IPS-18c (cell line): Measurements from ENCODE around the gene CLEC2D.
"Not testable (repeated sequence)": the region's sequence is repeated elsewhere in the genome, so short reads cannot be mapped to it uniquely, and the experiment has no call there.

Experiments
- H3K4me3 ChIP-seq: 2 replicates; pipeline ENCODE4 v1.7.0; 2013; ENCODE audit warnings: low read depth, mild to moderate bottlenecking, low read length, moderate library complexity; ENCODE audit not compliant: insufficient read depth
- H3K9me3 ChIP-seq: one replicate; pipeline ENCODE4 v1.6.1; 2013; ENCODE audit warnings: mild to moderate bottlenecking, low read length, moderate library complexity; ENCODE audit not compliant: control insufficient read depth, insufficient read depth

The CLEC2D gene

DNA sequence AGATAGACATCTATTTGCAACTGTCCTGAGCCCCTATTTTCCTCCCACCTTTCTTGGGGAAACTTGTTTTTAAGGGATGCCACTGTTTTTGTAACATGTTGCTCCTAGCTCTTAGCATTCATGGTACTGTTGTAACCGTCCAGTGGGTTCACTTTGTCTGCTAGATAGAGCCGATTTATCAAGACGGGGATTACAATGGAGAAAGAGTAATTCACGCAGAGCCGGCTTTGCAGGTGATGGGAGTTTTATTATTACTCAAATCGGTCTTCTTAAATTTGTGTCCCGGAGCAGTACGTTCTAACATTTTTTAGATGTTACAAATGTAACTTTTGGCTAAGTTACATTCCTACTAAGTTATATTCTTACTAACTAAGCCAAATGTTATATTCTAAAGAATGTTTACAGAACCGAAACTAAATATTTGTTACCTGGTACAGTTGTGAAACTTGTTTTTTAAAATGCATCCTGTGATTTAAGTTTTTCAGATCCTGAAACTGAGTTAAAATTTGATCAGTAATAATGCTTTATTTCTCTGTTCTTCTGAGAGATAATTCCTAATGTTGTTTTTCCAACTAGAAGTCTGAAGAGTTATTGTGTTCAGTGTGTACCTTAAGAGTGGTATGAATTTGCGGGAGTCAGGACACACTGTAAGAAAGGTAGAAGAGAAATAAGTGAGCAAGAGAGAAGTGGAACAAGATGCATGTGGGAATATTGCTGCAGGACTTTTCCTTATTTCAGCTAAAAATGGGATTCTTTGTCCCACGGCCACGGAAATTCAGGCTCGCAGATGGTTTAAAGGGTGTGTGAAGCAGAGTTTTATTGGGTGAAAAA lies 20.6 kb upstream of the CLEC2D start:
- Histone ChIP-seq H3K4me3 (peak overlapping the region; percentile 77), H3K9me3 (no peaks in the 10 kb centered on the region)

DNA sequence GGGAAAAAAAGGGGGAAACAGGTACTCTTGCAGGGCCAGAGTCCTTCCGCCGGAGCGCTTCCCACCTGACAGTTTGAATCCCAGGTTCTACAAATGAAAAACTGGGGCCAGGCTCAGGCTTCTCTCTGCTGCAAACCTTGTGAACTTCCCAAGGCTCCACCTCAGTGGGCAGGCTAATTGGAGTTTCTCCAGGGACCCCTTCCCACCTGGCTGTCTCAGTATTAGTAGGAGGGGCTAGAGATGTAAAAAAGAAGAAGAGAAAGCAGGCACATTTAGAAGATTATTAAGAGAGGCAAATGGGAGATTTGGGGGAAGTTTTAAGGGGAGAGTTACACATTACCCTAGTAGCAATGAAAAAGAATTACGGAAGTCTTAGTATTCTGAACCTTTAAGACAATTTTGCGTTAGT lies 20.0 kb upstream of the CLEC2D start:
- H3K9me3 ChIP-seq, result no peaks in the 10 kb centered on the region
- H3K4me3 ChIP-seq, result peak overlapping the region; percentile 77

DNA sequence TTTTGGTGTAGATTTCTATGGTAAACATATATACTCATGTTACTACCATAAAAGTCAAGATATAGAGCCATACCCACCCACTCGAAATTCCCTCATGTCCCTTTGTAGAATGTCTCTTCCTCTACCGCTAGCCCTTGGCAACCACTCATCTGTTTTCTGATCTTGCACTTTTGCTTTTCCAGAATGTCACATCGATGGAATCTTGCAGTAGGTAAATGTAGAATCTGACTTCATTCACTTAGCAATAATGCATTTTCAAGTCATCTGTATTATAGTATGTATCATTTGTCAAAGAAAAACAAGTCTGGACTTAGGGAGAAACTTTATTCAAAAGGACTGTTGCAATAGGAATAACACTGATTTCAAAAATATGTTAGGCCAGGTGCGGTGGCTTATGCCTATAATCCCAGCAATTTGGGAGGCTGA lies 19.3 kb upstream of the CLEC2D start:
- H3K4me3 ChIP-seq, result no peak overlapping the region

DNA sequence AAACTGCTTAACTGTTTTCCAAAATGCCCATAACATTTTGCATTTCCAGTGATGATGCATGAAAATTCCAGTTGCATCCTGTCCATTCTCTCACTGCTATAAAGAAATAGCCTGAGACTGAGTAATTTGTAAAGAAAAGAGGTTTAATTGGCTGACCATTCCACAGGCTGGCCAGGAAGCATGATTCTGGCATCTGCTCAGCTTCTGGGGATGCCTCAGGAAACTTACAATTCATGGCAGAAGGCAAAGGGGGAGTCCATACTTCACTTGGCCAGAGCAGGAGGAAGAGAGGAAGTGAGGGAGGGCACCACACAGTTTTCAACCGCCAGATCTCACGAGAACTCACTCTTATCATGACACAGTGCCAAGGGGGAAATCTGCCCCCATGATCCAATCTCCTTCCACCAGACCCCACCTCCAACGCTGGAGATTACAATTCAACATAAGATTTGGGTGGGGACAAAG lies 18.2 kb upstream of the CLEC2D start:
- no peaks in the 10 kb centered on the region for H3K9me3 ChIP-seq
- H3K4me3 ChIP-seq, result no peak overlapping the region

More for the DNA sequence above, 19.3 kb upstream of the CLEC2D start:
- no peaks in the 10 kb centered on the region for H3K9me3 ChIP-seq

DNA sequence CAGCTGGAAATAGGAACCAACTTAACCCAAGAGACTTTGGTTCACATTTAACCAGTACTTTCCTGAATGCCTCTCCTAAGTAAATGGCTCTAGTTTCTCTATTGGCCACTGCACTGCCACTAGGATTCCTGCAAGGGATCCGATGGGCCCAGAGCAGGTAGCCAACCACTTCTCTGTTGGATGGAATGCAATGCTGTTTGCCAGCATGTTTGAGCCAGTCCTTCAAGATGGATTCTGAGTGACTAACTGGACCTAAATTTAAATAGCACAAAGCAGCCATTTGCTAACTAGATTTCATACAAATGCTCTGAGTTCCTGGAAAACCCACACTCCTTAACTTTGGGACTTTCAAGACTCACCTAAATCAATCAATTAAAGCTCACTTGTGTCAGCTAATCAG lies 9.5 kb upstream of the CLEC2D start:
- no peak overlapping the region for H3K4me3 ChIP-seq
- H3K9me3 ChIP-seq, result no peaks in the 10 kb centered on the region

DNA sequence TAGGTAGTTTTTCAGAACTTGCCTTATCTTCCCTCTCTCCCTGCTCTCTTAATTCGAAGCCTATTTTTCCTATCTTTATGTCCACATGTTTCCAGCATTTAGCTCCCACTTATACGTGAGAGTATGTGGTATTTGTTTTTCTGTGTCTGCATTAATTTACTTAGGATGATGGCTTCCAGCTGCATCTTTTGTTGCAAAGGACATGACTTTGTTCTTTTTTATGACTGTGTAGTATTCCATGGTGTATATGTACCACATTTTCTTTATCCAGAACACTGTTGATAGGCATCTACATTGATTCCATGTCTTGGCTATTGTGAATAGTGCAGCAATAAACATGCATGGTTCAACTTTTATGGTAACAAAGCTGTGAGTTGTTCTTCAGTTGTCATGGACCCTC lies 7.8 kb upstream of the CLEC2D start:
- Histone ChIP-seq H3K9me3 (no peaks in the 10 kb centered on the region), H3K4me3 (no peak overlapping the region)

DNA sequence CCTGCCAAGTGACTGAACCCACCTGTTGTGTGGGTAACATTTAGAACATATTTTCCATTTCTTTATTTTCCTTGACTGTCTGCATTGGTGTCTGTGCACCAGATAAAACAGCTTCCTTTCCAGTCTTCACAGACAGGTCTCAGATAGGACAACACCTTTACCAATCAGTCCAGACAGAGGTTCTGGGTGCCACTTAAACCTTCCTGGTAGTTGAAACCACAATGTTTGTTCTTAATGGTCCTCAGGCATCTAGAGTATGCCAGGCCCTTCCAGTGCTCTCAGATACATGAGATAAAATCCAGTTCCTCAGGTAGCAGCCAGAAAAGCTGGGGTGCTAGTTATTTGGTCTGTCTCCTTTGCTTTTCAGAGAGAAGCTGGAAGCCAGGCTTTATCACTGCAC lies 7.0 kb upstream of the CLEC2D start:
- Histone ChIP-seq H3K9me3 (no peaks in the 10 kb centered on the region), H3K4me3 (no peak overlapping the region)

DNA sequence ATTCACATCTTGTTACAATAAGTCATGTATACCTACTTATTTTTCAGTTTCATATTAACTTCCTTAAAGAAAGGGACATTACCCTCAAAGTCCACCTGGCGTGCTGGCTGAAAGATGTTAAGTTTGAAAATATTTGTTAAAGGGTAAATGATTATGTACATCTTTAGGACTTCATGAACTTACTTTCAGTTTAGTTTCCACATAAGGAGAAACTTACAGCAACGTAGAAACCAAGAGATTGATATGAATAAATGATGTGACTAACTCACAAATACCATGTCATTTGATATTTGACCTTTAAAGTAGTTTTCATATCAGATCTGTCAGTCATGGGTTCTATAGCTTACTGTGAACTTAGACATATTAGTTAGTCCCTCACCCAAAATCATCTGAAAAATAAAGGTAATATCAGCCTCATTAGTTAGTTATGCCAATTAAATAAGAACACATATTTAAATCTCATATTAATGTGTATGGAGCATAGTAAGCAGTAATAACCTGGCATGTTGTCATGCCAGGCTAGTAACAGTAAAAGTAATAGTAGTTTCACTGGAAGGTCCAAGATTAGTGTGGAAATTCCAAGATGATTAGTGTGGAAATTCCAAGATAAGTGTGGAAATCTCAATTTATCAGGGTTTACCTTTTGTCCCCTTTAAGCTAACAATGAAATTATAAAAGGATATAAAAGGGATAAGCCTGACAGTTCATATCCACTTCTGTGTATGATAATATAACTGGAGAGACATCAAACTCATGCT lies 1.9 kb upstream of the CLEC2D start:
- H3K4me3 ChIP-seq, result no peak overlapping the region
- no peaks in the 10 kb centered on the region for H3K9me3 ChIP-seq

DNA sequence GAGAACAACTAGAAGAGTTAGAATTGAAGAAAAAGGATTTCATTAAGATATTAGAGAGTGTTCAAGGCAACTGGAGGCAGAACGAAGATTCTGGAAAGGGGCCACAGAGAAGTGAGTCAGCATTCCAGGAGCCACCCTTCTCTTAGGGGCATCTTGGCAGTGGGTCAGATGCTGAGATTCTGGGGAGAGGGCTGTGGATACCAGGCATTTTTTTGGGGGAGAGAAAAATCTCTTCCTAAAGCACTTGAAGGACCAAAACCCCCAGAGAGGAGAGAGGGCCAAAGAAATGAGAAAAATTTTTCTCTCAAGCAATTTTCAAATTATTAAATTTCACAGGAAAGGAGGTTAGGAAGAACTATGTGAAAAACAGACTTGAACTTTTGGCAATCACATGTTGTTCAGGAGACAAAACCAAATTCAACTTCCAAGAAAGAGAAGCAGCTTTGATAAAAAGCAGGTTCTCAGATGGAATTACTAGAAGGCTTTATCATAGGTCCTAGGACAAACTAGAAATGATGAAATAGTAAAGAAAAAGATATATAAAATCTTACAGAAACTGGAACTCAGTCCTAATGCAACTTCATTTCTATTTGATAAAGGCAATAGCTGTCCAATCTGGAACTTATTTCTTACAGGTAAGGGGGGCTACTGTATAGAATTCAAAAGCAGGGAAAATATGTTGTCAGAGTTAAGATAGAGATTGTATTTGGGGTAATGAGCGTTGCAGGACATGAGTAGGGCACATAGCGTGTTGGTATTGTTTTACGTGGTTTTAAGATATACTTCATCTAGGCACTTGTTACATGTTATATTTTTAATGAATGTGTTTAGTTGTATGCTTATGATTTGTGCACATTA lies 1.1 kb upstream of the CLEC2D start:
- Histone ChIP-seq H3K9me3 (no peaks in the 10 kb centered on the region), H3K4me3 (no peak overlapping the region)

DNA sequence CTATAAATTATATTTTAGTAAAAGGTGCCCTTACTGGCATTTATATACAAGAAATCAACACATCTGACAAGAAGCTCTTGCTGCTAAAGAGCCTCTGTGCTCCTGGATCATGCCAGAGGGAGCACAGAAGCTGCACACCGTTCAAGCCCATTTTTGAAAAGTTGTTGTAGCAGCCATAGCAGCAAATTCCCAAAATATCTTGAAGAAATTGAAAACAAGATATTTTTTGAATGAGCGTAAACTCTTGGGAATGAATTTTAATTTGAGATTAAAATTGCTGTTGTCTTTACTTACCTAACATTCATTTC lies 540 bp upstream of the CLEC2D start:
- Histone ChIP-seq H3K9me3 (no peaks in the 10 kb centered on the region), H3K4me3 (no peak overlapping the region)

DNA sequence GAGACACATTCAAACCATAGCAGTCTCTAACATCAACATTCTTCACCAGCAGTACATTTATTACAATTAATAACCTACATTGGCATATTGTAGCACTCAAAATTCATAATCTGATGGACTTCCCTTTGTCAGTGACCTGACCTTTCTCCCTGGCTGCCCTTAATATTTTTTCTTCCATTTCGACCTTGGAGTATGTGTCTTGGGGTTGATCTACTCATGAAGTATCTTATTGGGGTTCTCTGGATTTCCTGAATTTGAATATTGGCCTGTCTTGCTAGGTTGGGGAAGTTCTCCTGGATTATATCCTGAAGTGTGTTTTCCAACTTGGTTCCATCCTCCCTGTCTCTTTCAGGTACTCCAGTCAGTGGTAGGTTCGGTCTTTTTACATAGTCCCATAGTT lies 2.8 kb downstream of the CLEC2D start:
- H3K4me3 ChIP-seq, H3K9me3 ChIP-seq: not testable (repeated sequence)

DNA sequence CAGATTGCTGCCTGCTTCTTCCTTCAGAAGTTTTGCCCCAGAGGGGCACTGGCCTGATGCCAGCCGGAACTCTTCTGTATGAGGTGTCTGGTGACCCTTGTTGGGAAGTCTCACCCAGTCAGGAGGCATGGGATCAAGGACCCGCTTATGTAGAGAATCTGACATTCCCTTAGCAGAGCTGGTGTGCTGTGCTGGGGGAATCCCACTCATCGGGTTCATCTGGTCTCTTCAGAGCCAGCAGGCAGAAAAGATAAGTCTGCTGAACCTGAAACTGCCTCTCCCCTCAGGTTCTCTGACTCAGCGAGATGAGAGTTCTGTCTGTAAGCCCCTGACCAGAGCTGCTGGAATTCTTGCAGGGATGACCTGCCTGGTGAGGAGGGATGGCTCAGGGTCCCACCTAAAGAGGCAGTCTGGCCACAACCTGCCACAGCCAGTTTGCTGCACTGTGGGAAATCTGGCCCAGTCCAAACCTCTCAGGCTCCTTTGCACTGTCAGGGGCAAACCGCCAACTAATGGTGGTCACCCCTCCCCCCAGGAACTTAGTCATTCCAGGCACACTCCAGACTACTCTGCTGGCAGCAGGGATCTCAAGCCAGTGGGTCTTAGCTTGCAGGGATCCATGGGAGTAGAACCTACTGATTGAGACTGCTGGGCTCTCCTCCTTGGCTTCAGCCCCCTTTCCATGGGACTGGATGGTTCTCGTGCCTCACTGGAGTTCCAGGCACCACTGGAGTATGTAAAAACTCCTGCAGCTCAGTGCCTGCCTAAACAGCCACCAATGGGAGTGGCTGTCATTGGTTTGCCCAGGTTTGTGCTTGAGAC lies 4.1 kb downstream of the CLEC2D start:
- H3K4me3 ChIP-seq, result no peak overlapping the region
- no peaks in the 10 kb centered on the region for H3K9me3 ChIP-seq

DNA sequence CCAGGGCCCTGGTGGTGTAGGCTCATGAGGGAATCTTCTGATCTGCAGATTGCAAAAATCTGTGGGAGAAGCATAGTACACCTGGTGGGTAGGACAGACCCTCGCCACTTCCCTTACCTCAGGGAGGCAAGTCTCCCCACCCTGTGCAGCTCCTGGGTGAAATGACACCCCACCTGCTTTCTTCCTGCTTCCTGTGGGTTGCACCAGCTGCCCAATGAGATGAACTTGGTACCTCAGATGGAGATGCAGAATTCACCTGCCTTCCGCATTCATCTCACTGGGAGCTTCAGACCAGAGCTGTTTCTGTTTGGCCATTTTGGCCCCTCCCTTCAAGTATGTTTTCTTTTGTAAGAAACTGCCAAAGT lies 4.7 kb downstream of the CLEC2D start:
- Histone ChIP-seq H3K9me3 (no peaks in the 10 kb centered on the region), H3K4me3 (no peak overlapping the region)

DNA sequence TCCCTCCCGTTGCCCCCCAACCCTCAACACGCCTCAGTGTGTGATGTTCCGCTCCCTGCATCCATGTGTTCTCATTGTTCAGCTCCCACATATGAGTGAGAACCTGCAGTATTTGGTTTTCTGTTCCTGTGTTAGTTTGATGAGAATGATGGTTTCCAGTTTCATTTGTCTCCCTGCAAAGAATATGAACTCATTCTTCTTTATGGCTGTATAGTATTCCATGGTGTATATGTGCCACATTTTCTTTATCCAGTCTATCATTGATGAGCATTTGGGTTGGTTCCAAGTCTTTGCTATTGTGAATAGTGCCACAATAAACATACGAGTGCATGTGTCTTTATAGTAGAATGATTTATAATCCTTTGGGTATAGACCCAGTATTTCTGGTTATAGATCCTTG lies 13.0 kb downstream of the CLEC2D start:
- H3K9me3 ChIP-seq, H3K4me3 ChIP-seq: not testable (repeated sequence)

DNA sequence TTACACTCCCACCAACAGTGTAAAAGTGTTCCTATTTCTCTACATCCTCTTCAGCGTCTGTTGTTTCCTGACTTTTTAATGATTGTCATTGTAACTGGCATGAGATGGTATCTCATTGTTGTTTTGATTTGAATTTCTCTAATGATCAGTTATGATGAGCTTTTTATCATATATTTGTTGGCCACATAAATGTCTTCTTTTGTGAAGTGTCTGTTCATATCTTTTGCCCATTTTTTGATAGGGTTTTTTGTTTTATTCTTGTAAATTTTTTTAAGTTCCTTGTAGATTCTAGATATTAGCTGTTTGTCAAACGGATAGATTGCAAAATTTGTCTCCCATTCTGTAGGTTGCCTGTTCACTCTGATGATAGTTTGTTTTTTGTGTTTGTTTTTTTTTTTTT lies 13.4 kb downstream of the CLEC2D start:
- H3K4me3 ChIP-seq, H3K9me3 ChIP-seq: not testable (repeated sequence)

DNA sequence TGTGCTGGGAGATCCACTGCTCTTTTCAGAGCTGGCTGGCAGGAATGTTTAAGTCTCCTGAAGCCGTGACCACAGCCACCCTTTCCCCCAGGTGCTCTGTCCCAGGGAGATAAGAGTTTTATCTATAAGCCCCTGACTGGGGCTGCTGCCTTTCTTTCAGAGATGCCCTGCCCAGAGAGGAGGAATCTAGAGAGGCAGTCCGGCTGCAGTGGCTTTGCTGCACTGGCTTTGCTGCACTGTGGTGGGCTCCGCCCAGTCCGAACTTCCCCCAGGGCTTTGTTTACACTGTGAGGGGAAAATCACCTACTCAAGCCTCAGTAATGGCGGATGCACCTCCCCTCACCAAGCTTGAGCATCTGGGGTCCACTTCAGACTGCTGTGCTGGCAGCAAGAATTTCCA lies 15.9 kb downstream of the CLEC2D start:
- H3K9me3 ChIP-seq, H3K4me3 ChIP-seq: not testable (repeated sequence)

DNA sequence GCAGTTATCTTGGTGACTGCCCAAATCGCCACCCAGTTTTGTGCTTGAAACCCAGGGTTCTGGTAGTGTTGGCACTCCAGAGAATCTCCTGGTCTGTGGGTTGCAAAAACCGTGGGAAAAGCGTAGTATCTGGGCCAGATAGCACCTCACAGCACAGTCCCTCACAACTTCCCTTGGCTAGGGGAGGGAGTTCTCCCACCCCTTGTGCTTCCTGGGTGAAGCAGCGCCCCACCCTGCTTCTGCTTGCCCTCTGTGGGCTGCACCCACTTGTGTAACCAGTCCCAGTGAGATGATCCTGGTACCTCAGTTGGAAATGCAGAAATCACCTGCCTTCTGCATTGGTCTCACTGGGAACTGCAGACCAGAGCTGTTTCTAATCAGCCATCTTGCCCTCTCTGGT lies 16.4 kb downstream of the CLEC2D start:
- Histone ChIP-seq H3K9me3 (no peaks in the 10 kb centered on the region), H3K4me3 (no peak overlapping the region)
